Caco-2 (cell line): ENCODE results near the gene ANAPC1. TPM values are rescaled to one million over a fixed set of nuclear protein-coding genes. Genes with fewer than 3 reads are reported as not detected.
"Not testable (repeated sequence)": the region's sequence is repeated elsewhere in the genome, so short reads cannot be mapped to it uniquely, and the experiment has no call there.

Experiments
- BruUV-seq: library from RNA; stranded (reverse); fragments of 400-500 nt; replicated peaks from 2 replicates; lab custom pipeline; 2021; lab: Mats Ljungman, UMichigan
- CTCF ChIA-PET: fragments of 300-600 bp; sonication (Branson Sonifier 250); formaldehyde crosslinking; loops from one replicate; lab custom pipeline; 2022; ENCODE audit warnings: antibody characterized with exemption; lab: Charles Lee
- POLR2A ChIA-PET: fragments of 300-600 bp; sonication (Branson Sonifier 250); formaldehyde crosslinking; loops from one replicate; lab custom pipeline; 2022; ENCODE audit warnings: antibody characterized with exemption; lab: Charles Lee
- DNase-seq, 2 experiments: peaks; one replicate each; pipeline versions ENCODE4 v3.0.0 to v3.0.0-alpha.2; 2020 to 2022
- H3K27me3 ChIP-seq: replicated peaks from 2 replicates; pipeline ENCODE4 v1.6.0; 2011; ENCODE audit warnings: low read length; ENCODE audit not compliant: control insufficient read depth, insufficient read depth
- H3K36me3 ChIP-seq: 2 replicates; pipeline ENCODE4 v1.5.1; 2011; ENCODE audit warnings: low read length; ENCODE audit not compliant: control insufficient read depth, insufficient read depth
- H3K4me1 ChIP-seq: fragments of 250-450 bp; sonication (Bioruptor Pico); 2 replicates; pipeline ENCODE4 v1.5.1; 2020; ENCODE audit warnings: mild to moderate bottlenecking
- H3K4me3 ChIP-seq: 2 replicates; pipeline ENCODE4 v1.5.1; 2011; ENCODE audit warnings: low read depth, mild to moderate bottlenecking, control low read depth, low read length
- H3K9me3 ChIP-seq: fragments of 250-450 bp; sonication (Bioruptor Pico); 2 replicates; pipeline ENCODE4 v1.5.1; 2020; ENCODE audit warnings: mild to moderate bottlenecking, moderate library complexity
- H3K27ac Mint-ChIP-seq: one replicate; pipeline ENCODE4 v1.8.0; 2022; ENCODE audit warnings: mixed read lengths; ENCODE audit not compliant: unreplicated experiment
- H3K27me3 Mint-ChIP-seq: one replicate; pipeline ENCODE4 v1.8.0; 2022; ENCODE audit warnings: mixed read lengths; ENCODE audit not compliant: insufficient read depth, unreplicated experiment
- H3K36me3 Mint-ChIP-seq: one replicate; pipeline ENCODE4 v1.8.0; 2022; ENCODE audit warnings: mild to moderate bottlenecking, mixed read lengths; ENCODE audit not compliant: insufficient read depth, unreplicated experiment
- H3K4me1 Mint-ChIP-seq: one replicate; pipeline ENCODE4 v1.8.0; 2022; ENCODE audit warnings: low read depth, mixed read lengths; ENCODE audit not compliant: unreplicated experiment
- H3K4me3 Mint-ChIP-seq: one replicate; pipeline ENCODE4 v1.8.0; 2022; ENCODE audit warnings: mild to moderate bottlenecking, moderate library complexity, mixed read lengths; ENCODE audit not compliant: unreplicated experiment
- H3K9me3 Mint-ChIP-seq: one replicate; pipeline ENCODE4 v1.8.0; 2022; ENCODE audit warnings: mixed read lengths; ENCODE audit not compliant: unreplicated experiment
- intact Hi-C: fragments of 100-400 bp; cut with micrococcal nuclease; formaldehyde crosslinking; loops from one replicate; pipeline ENCODE4 v1.10.0; 2022; ENCODE audit not compliant: unreplicated experiment
- total RNA-seq: library from RNA; stranded (reverse); gene quantifications from 2 replicates; pipeline ENCODE4 v1.2.3, GENCODE V29; 2022

ANAPC1 gene
- total RNA-seq, 1 experiment from 2014 or later: 97.2 TPM

DNA sequence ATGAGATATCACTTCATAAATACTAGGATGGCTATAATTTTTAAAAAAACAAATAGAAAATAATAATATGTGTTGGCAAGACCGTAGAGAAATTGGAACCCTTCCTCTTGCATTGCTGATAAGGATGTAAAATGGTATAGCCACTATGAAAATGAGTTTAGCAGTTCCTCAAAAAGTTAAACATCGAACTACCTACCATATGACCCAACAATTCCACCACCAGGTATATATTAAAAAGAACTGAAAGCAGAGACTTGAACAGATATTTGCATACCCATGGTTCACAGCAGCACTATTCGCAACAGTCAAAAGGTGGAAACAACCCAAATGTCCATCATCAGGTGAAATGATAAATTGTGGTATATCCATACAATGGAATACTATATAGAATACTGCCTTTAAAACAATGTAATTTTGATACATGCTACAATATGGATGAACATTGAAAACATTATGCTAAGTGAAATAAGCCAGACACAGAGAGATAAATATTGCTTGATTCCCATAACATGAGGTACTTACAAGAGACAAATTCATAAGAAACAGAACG, 55.7 kb downstream of the ANAPC1 start:
- DNase-seq, H3K4me1 ChIP-seq, H3K4me3 ChIP-seq, H3K27me3 Mint-ChIP-seq, H3K27me3 ChIP-seq, H3K36me3 ChIP-seq, intact Hi-C loops, H3K4me3 Mint-ChIP-seq, H3K9me3 Mint-ChIP-seq, H3K27ac Mint-ChIP-seq, POLR2A ChIA-PET, CTCF ChIA-PET, BruUV-seq, H3K4me1 Mint-ChIP-seq, H3K9me3 ChIP-seq: not testable (repeated sequence)
- peaks cover 60% of the 10 kb centered on the region for H3K36me3 Mint-ChIP-seq

DNA sequence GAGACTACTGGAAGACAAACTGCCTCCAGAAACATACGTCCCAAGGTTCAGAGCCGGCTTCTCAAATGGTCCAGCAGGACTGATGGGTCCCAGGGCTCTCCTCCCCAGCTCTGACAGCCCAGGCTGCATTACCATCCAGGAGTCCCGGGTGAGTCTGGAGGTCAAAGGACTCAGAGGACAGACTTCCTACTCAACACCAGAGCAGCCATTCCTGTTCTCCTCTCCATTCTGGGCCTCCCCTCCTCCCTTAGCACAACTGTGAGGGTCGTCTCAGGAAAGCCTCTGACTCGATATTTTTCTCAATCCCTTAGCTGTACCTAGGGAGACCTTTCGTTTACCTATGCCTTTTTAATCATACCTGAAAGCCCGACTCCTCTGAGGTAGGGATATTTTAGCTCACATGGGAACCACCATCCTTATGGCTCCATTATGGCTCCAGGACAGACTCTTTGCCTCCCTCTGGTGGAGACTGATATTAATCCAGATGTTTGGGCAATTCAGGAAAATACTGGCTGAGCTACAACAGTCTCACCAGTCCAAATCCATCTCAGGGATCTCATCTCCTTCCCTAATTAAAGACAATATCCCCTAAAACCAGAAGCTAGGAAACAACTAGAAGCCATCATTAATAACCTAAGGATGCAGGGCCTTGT, 70.9 kb downstream of the ANAPC1 start:
- H3K36me3 ChIP-seq, POLR2A ChIA-PET, H3K4me1 ChIP-seq, H3K9me3 Mint-ChIP-seq, BruUV-seq, H3K36me3 Mint-ChIP-seq, H3K4me3 ChIP-seq, H3K27ac Mint-ChIP-seq, H3K27me3 ChIP-seq, H3K4me3 Mint-ChIP-seq, CTCF ChIA-PET, H3K9me3 ChIP-seq, H3K27me3 Mint-ChIP-seq, H3K4me1 Mint-ChIP-seq, intact Hi-C loops: not testable (repeated sequence)
- DNase-seq: peak in 1 of 2 experiments; percentile 24

DNA sequence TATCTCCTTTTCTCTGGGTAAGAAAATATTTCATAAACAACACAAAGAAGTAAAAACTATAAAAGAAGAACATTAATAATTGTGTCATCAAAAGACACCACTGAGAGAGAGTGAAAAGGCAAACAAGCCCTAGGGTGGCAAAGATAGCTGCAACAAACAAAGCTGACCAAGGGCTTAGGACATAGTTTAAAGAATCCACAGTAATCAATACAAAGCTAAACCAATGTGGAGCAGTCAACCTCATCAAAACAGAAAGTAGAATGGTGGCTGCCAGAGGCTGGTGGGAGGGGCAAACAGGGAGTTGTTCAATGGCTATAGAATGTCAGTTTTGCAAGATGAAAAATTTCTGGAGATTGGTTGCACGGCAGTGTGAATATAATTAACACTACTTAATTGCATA, 93.4 kb downstream of the ANAPC1 start:
- H3K9me3 Mint-ChIP-seq, intact Hi-C loops, H3K36me3 ChIP-seq, H3K4me1 Mint-ChIP-seq, H3K36me3 Mint-ChIP-seq, H3K27ac Mint-ChIP-seq, DNase-seq, H3K9me3 ChIP-seq, CTCF ChIA-PET, H3K27me3 Mint-ChIP-seq, H3K4me3 ChIP-seq, H3K4me3 Mint-ChIP-seq, POLR2A ChIA-PET, H3K4me1 ChIP-seq, H3K27me3 ChIP-seq, BruUV-seq: not testable (repeated sequence)

DNA sequence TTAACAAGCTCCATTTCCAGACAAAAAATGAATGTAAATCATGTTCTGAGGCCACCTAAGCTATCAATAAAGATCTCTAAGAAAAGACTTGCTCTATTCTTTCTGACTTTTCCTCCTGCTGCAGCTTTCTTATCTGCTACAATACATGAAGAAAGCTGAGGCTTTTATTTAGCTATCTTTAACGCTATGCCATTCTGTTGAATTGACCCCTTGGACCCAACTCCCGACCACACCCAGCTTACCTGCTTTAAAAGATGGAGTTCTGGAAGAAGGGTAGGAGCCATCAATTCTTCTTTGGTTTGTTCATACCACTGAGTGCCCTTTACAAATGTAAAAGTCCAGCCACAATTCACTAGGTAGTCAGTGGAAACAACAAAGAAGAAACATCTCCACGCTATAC, 99.9 kb downstream of the ANAPC1 start:
- H3K36me3 ChIP-seq, H3K27ac Mint-ChIP-seq, H3K9me3 Mint-ChIP-seq, DNase-seq, H3K4me3 ChIP-seq, H3K36me3 Mint-ChIP-seq, POLR2A ChIA-PET, H3K4me1 ChIP-seq, H3K9me3 ChIP-seq, H3K4me3 Mint-ChIP-seq, intact Hi-C loops, BruUV-seq, H3K27me3 ChIP-seq, H3K27me3 Mint-ChIP-seq, CTCF ChIA-PET, H3K4me1 Mint-ChIP-seq: not testable (repeated sequence)

DNA sequence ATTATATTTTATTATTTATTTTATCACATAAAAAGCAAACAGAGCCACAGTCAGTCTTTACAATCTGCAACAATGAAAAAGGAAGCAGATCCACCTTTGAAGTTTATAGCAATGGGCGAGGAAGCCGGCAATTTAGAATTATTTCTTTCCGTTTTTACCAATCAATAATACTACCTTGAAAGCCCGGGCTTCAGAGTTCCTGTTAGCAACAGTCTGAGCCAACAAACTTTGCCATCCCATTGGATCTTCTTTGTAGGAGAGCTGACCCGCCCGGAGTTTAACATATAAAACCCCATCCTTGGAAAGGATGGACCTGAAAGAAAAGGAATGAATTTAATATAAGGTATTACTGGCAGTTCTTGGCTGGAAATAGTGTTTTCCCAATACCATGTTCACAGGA, 101.8 kb downstream of the ANAPC1 start:
- CTCF ChIA-PET, H3K27me3 Mint-ChIP-seq, H3K36me3 ChIP-seq, H3K27me3 ChIP-seq, BruUV-seq, intact Hi-C loops, H3K4me3 ChIP-seq, H3K36me3 Mint-ChIP-seq, H3K4me3 Mint-ChIP-seq, H3K4me1 ChIP-seq, H3K9me3 Mint-ChIP-seq, H3K4me1 Mint-ChIP-seq, POLR2A ChIA-PET, H3K27ac Mint-ChIP-seq, DNase-seq, H3K9me3 ChIP-seq: not testable (repeated sequence)

DNA sequence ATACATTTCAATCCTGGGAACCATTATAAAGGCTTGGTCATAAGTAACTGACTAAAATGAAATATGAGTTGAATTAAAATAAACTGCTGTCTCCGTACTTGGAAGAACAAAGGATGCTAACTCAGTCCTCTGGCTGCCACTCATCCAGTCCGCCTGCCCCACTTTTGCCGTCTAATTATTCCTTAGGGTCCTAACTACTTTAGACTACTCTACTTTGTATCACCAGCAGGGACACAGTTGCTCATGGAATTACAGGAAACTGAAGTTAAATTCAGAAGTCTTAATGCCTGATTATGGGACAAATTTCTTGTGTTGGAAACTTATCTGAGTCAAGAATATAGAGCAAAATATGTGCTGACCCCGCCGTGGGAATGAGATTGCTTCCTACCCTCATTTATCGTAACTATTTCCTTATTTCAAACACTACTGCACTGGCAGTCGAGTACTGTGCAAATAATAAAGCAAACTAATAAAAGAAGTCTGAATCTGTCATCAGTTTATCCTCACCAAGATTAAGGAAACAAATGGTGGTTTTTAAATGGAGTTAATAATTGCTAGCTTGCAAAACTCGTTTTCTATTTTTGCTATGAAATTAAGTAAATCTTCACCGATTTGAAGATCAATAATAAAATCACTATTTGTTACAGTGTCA, 102.4 kb downstream of the ANAPC1 start:
- POLR2A ChIA-PET, H3K27me3 ChIP-seq, DNase-seq, intact Hi-C loops, H3K4me1 ChIP-seq, H3K36me3 ChIP-seq, H3K9me3 Mint-ChIP-seq, H3K36me3 Mint-ChIP-seq, H3K27me3 Mint-ChIP-seq, H3K4me3 Mint-ChIP-seq, BruUV-seq, H3K4me1 Mint-ChIP-seq, CTCF ChIA-PET, H3K9me3 ChIP-seq, H3K27ac Mint-ChIP-seq, H3K4me3 ChIP-seq: not testable (repeated sequence)

DNA sequence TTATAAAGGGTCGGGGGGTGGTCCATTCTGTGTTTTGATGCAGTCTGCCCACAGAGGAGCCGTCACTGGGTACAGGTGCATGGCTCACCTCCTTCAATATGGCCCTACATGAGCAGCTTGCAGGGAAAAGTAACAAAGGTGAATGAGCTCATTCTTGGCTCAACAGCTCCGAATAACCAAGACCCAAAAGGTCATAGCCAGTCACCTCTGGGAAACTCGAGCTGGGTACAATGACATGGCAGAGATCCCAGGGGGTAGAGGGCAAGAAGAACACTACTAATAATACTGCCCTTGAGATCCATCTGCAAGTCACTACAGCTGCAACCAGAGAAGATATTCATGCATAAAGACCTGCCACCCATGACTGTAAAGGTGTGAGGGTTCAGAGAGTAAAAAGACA, 106.8 kb downstream of the ANAPC1 start:
- H3K27ac Mint-ChIP-seq, intact Hi-C loops, H3K27me3 Mint-ChIP-seq, BruUV-seq, H3K4me3 ChIP-seq, H3K9me3 Mint-ChIP-seq, CTCF ChIA-PET, H3K36me3 Mint-ChIP-seq, POLR2A ChIA-PET, H3K36me3 ChIP-seq, H3K9me3 ChIP-seq, H3K4me1 Mint-ChIP-seq, H3K4me1 ChIP-seq, DNase-seq, H3K4me3 Mint-ChIP-seq, H3K27me3 ChIP-seq: not testable (repeated sequence)
